GM18870 (cell line): ENCODE measurements around the gene MRGPRG.

Experiments used
- ATAC-seq: cut with Tn5 transposase; IDR thresholded peaks from one replicate; pipeline ENCODE4 v1.9.1; 2021; ENCODE audit warnings: moderate library complexity; ENCODE audit not compliant: unreplicated experiment

MRGPRG gene

GRCh38 chr11:3225826-3226750, 7.5 kb upstream of the MRGPRG start:
- no peak for ATAC-seq

GRCh38 chr11:3225159-3225758, 6.6 kb upstream of the MRGPRG start:
- no peak for ATAC-seq

- ATAC-seq: no peak
These were observed 5.9 kb upstream of the MRGPRG start for GRCh38 chr11:3224401-3225057.

DNA sequence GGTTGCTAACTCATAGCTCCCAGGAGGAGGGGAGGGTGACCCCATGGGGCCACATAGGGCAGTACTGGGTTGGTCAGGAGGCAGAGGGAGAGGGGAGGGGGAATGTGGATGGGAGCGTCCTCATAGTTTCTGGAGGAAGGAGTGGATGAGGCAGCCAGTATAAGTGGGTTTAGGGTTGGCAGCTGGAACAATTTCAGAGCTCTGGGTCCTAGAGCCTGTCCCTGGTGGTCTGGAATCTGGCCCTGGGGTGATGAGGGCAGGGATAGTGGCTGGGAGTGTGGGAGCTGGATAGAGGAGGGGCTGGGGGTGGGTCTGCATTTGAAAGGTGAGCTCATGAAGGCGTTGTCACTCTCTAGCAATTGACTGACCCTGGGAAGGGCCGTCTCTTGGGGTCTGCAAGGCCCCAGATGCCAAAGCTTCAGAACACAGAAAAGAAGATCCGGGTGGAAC, 5.3 kb upstream of the MRGPRG start:
- ATAC-seq: no peak

DNA sequence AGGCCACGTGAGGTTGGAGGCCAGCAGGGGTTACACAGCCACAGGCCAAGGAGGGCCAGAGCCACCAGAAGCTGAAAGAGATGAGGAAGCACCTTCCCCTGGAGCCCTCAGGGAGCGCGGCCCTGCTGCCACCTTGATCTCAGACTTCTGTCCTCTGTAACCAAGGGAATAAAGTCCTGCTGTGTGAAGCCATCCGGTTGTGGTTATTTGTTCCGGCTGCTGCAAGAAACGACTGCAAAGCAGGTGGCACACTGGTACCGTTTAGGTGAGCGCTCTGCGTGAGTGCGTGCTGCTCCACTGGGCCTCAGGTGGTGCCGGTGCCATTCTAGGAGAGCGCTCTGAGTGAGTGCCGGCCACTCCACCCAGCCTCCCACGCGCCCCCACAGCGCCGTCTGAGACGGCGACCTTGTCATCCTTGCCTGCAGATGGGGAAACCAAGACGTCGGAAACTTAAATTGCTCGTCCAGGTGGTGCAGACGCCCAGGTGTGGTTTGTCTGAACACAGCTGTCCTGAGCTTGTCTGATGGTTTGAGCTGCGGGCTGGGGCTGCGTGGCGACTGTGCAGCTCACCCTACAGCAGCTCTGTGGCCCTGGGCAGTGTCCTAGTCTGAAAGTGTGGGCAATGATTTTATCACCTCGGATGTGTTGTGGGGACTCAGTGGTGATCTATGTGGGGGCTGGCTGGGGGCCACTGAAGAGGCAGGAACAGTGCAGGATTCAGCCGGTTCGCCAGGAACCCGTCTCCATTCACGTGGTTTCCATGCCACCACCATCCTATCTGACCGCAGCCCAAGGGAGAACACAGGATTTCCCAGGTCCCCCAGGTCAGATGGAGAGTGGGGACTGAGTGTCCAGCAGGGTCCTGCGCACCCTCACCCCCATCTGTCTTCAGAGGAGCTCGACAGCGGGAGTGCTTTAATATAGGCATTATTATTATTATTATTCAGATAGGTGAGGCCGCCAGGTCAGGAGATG, 4.6 kb upstream of the MRGPRG start:
- no peak for ATAC-seq

DNA sequence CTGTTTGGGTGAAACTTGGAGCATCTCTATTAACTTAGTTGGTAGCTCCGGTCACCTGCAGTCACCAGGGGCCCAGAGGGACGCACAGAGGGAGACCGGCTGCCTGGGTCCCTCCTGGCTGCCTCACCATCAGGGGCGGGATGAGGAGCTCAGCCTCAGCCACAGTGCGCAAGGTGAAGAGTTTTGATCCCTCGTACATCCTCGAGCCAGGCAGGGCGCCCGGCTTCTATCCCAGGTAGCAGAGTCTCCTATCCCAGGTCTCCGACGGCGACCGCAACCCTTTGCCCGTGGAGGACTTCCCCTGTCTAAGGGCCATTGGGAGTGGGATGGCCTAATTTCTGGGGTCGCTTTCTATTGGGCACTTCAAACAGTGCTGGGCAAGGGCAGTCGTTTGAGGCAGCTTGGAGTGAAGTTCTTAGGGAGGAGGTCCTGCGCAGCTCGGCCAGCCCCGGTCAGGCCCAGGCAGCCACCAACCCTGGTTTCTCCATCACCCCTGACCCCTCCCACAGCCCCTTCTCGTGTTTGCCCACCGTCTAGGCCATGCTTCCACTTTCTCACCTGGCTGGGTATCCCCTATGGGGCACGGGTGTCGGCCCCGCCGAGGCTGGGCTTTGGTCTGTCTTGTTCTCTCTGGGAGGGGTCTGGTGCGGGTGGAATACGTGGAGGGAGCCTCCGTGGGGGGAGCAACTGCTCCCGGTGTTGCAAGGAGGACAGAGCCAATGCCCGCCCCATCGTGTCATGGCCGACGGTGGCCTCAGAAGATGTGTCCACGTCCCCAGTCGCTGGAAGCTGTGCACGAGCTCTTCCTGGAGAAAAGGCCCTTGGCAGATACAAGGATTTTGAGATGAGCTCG, 3.6 kb upstream of the MRGPRG start:
- ATAC-seq: no peak

DNA sequence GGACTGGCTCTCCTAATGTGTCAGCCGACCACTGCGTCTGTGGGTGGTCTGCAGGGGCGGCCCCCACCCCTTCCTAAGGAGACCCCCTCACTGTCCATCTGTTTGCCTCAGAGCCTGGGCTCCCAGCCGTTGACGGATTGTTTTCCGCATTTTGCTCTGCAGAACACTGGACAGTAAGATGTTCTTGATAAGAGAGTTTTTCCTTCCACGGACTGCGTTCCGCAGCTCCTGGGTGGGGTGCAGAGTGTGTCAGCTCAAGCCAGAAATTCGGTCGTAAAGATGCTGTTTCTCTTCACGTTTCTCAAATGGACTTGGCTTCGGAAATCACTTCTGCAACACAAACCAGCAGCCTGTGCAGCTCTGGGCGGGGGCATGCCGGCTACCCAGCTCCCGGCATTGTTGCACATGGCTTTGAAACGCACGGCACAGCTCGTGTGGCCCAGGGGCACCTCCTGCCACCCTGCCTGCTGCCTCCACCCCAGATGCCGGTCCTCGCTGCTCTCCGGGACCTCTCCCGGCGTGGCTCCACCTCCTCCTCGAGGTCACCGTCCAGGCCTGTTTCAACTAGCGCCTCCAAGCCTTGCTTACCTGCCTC, 2.9 kb upstream of the MRGPRG start:
- ATAC-seq: no peak

GRCh38 chr11:3220521-3221407, 2.2 kb upstream of the MRGPRG start:
- ATAC-seq: no peak

GRCh38 chr11:3220101-3220500, 1.5 kb upstream of the MRGPRG start:
- no peak for ATAC-seq

DNA sequence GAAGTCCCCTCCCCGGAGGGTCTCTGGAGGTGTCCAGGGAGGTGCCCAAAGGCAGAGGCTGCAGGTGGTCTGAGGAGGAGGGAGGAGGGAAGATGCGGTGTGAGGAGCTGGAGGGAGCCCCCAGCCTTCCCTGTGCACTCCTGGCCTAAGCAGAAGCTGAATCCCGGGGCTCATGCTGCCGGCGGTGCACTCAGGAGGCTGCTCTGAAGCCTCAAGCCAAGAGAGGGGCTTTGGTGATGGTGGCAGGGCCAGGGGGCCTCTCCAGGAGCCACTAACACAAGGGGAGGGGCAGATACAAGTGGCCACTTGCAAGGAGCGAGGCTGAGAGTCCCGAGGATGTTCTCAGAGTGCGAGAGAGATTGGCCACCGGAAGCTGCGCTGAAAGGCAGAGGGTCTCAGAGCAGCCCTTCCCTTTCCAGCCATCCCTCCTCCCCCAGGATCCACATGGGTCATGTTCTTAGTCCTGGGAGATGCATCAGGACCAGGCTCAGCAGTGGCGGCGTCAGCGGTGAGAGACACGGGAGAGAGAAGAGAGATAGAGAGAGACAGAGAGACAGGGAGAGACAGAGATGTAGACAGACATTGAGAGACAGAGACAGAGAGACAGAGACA, 774 bp upstream of the MRGPRG start:
- ATAC-seq: no peak

- no peak for ATAC-seq
These were observed 663 bp downstream of the MRGPRG start for GRCh38 chr11:3217818-3218482.

DNA sequence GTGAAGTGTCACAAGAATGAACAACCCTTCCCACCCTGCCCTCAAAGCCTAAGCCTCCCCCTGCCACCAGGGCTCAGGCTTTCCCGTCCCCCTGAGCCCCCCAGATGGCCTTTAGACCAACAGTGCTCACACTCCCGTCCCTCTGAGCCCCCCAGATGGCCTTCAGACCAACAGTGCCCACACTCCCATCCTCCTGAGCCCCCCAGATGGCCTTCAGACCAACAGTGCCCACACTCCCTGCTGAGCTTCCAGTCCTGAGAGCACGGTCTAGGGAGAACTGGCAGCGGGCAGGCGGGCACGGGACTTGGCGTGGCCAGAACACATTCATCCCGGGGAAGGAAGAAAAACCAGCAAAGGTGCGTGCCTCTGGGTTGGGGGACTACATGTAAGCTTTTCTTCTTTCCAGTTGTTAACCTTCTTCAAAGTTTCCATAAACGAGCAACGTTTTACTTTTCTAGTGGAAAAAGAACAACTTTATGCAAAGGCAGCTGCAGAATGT, 2.5 kb downstream of the MRGPRG start:
- no peak for ATAC-seq

GRCh38 chr11:3215346-3216026, 3.1 kb downstream of the MRGPRG start:
- ATAC-seq: no peak

DNA sequence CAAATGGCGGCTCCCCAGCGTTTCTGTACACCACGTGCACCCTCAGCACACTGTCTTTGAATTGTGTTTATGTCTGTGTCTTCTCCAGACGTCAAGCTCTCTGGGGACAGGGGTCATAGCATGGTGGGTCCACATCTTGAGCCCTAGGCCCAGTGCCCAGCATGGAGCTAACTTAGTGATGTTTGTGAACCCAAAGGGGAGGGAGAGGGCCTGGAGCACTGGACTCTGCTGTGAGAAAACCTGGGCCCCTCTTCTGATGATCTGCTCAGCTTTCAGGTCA, 4.3 kb downstream of the MRGPRG start:
- ATAC-seq: no peak

- ATAC-seq: no peak
These were observed 4.8 kb downstream of the MRGPRG start for GRCh38 chr11:3213659-3214419.

GRCh38 chr11:3208272-3208671, 10.3 kb downstream of the MRGPRG start:
- no peak for ATAC-seq
